ENCODE results near the gene TRPM5. TPM values are rescaled to one million over a fixed set of nuclear protein-coding genes. Genes with fewer than 3 reads are reported as not detected.

Gene TRPM5
- total RNA-seq, 4 donors from 2014 or later = not detected

DNA sequence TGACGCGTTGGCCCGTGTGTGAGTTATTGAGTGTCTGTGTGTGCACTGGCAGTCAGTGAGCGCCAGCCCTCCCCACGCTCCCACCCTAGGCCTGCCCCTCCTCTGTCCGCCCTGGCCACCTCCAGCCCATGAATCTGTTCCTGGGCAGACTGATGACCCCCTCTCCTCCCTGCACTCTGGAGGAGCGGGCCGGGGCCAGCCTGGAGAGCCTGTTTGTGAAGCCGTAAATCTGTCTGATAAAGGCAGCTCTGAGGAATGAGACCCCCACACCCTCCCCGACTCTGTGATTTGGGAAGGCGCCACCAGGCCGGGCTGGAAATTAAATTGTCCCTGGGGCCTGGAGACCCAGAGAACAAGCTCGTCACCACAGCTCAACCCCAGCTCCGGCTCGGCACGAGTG, 35.2 kb downstream of the TRPM5 start:
- no peak overlapping the region for H3K4me3 ChIP-seq (ENCODE audit: low read depth, poor library complexity, severe bottlenecking)
- intact Hi-C loops (cut with DNase I; ENCODE audit: low total_unique reads) = no loop called here
- DNase-seq (ENCODE audit: low spot score in 2 of 2) = no peak
- TF ChIP-seq POLR2A (IDR thresholded peaks at IDR 0.05) (no peak), CTCF (IDR thresholded peaks at IDR 0.05) (no peak)
- WGBS, 2 donors = 74 to 78% methylated on average over 15 to 16 of the region's 16 CpGs

DNA sequence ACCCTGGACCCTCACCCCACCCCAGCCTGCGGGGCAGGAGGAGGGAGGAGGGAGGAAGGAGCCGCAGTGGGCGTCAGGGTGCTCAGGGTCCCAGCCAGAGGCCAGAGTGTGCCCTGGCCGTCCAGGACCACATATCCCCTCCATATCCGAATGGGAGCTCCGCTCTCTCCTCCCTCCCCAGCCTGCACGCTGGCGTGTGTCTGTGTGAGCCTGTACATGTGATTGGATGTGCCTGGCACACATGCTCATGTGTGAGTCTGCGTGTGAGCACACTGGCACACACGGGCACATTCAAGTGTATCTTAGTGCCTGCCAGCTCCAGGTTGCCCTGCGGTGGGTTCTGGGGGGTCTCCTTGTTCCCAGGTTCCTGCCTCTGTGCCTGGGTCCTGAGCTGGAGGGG, 35.6 kb downstream of the TRPM5 start:
- TF ChIP-seq POLR2A (IDR thresholded peaks at IDR 0.05) (no peak), CTCF (IDR thresholded peaks at IDR 0.05) (no peak)
- intact Hi-C loops (cut with DNase I; ENCODE audit: low total_unique reads) = no loop called here
- DNase-seq (ENCODE audit: low spot score in 2 of 2) = no peak
- no peak overlapping the region for H3K4me3 ChIP-seq (ENCODE audit: low read depth, poor library complexity, severe bottlenecking)
- 73 to 83% methylated on average over 7 to 10 of the region's 11 CpGs for WGBS, 2 donors

- H3K4me3 ChIP-seq (ENCODE audit: low read depth, poor library complexity, severe bottlenecking) = no peak overlapping the region
- intact Hi-C loops (cut with DNase I; ENCODE audit: low total_unique reads) = no loop called here
- DNase-seq (ENCODE audit: low spot score in 2 of 2) = no peak
- WGBS, 2 donors = 49 to 57% methylated on average over 24 of the region's 24 CpGs
- TF ChIP-seq CTCF (IDR thresholded peaks at IDR 0.05) (no peak), POLR2A (IDR thresholded peaks at IDR 0.05) (no peak)
Measured at GRCh38 chr11:2406878-2407410, 37.4 kb downstream of the TRPM5 start.

DNA sequence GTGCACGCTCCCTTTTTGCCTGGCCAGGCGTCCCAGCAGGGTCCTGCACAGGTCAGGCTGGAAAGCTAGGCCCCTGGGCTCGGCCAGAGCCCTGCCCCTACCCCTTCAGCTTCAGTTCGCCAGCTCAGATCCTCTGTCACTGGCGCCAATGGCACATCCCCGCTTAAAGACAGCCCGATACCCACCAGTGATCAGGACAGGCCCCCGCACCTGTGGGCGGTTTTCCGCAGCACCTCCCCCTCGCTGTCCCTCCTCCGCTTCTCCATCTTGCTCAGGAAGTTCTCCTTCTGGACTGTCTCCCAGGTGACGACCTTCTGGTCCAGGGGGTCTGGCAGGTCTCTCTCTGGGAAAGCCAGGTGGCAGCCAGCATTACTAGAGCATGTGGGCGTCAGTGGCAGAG, 37.9 kb downstream of the TRPM5 start:
- no peak for DNase-seq (ENCODE audit: low spot score in 2 of 2)
- TF ChIP-seq POLR2A (IDR thresholded peaks at IDR 0.05) (no peak), CTCF (IDR thresholded peaks at IDR 0.05) (no peak)
- 86 to 90% methylated on average over 11 to 14 of the region's 14 CpGs for WGBS, 2 donors
- no peak overlapping the region for H3K4me3 ChIP-seq (ENCODE audit: low read depth, poor library complexity, severe bottlenecking)
- intact Hi-C loops (cut with DNase I; ENCODE audit: low total_unique reads) = no loop called here

GRCh38 chr11:2404735-2405196, 39.5 kb downstream of the TRPM5 start:
- DNase-seq (ENCODE audit: low spot score in 2 of 2) = no peak
- WGBS, 2 donors = 63 to 79% methylated on average over 6 to 12 of the region's 12 CpGs
- intact Hi-C loops (cut with DNase I; ENCODE audit: low total_unique reads) = no loop called here

More at GRCh38 chr11:2404735-2405196, 39.5 kb downstream of the TRPM5 start:
- no peak overlapping the region for H3K4me3 ChIP-seq (ENCODE audit: low read depth, poor library complexity, severe bottlenecking)
- no peak for TF ChIP-seq POLR2A (IDR thresholded peaks at IDR 0.05)
- TF ChIP-seq CTCF (IDR thresholded peaks at IDR 0.05) = no peak
